AG04449 (cell line): ENCODE measurements around the gene ASB4.
"Not testable (repeated sequence)": the region's sequence is repeated elsewhere in the genome, so short reads cannot be mapped to it uniquely, and the experiment has no call there.

ENCODE experiments used
- CTCF ChIA-PET: fragments of 350-600 bp; formaldehyde crosslinking; extraction: SDS; loops from one replicate; lab custom pipeline; 2021; ENCODE audit warnings: antibody characterized with exemption; lab: Yijun Ruan, JAX
- POLR2A ChIA-PET: fragments of 400-600, 350-600 bp; formaldehyde crosslinking; extraction: SDS; loops from one replicate; lab custom pipeline; 2020; ENCODE audit warnings: antibody characterized with exemption, inconsistent platforms; lab: Yijun Ruan, JAX
- DNase-seq: peaks from one replicate; pipeline ENCODE4 v3.0.0-alpha.2; 2010; ENCODE audit warnings: low read depth, low spot score
- H3K4me3 ChIP-seq: 2 replicates; pipeline ENCODE4 v1.5.1; 2011; ENCODE audit warnings: low read depth, mild to moderate bottlenecking, control low read depth, low read length
- TF ChIP-seq, protein P1 (sequence below): IDR thresholded peaks from one replicate; pipeline ENCODE4 v1.5.1; 2011; ENCODE audit warnings: mild to moderate bottlenecking, moderate library complexity, low read length, control low read depth, inconsistent platforms; ENCODE audit not compliant: insufficient read depth; ENCODE audit errors: missing control alignments

Gene ASB4

DNA sequence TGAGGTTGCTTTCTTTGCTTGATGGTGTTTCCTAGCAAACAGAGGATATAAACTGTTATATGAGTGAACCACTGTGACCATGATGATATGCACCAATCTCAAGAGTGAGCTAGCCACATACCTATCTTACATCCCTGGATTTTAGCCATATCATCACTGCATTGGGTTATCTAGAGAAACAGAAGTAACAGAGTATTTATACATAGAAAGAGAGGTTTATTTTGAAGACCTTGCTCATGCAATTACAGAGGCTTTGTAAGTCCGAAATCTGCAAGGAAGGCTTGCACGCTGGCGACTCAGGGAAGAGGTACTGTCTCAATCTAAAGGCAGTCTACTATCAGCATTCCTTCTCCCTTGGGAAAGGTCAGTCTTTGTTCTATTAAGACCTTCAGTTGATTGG is 39.1 kb upstream of the ASB4 start:
- ChIA-PET CTCF (interaction anchor here (2.1 kb wide), 1 partner anchor 30 kb away, joined by 7 read pairs; no protein-coding TSS in a partner anchor), POLR2A (no interaction called here)
- no peak overlapping the region for H3K4me3 ChIP-seq
- TF ChIP-seq, protein P1, sequence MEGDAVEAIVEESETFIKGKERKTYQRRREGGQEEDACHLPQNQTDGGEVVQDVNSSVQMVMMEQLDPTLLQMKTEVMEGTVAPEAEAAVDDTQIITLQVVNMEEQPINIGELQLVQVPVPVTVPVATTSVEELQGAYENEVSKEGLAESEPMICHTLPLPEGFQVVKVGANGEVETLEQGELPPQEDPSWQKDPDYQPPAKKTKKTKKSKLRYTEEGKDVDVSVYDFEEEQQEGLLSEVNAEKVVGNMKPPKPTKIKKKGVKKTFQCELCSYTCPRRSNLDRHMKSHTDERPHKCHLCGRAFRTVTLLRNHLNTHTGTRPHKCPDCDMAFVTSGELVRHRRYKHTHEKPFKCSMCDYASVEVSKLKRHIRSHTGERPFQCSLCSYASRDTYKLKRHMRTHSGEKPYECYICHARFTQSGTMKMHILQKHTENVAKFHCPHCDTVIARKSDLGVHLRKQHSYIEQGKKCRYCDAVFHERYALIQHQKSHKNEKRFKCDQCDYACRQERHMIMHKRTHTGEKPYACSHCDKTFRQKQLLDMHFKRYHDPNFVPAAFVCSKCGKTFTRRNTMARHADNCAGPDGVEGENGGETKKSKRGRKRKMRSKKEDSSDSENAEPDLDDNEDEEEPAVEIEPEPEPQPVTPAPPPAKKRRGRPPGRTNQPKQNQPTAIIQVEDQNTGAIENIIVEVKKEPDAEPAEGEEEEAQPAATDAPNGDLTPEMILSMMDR = no peak
- DNase-seq = no peak

DNA sequence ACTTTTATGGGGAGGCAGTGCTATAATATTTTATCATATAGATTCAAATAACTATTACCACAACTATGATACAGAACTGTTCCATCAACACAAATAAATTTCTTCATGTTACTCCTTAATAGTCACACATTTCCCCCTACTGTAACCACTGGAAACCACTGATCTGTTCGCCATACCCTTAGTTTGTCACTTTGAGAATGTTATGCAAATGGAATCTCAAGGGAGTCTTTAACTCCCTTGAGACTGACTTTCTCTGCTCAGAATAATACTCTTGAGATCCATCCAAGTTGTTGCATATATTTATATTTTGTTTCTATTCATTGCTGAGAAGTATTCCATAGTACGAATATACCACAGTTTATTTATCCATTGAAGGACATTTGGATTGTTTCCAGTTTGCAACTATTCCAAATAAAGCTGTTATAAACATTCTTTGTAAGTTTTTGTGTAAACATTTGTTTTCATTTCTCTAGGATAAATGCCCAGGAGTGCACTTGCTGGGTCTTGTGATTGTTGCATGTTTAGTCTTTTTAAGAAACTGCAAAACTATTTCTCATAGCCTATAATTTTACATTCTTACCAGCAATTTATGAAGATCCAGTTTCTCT is 31.2 kb upstream of the ASB4 start:
- no peak overlapping the region for H3K4me3 ChIP-seq
- TF ChIP-seq, protein P1 = no peak
- ChIA-PET POLR2A (no interaction called here), CTCF (interaction anchor here (1.2 kb wide), 1 partner anchor 22 kb away, joined by 3 read pairs; no protein-coding TSS in a partner anchor)
- no peak for DNase-seq

DNA sequence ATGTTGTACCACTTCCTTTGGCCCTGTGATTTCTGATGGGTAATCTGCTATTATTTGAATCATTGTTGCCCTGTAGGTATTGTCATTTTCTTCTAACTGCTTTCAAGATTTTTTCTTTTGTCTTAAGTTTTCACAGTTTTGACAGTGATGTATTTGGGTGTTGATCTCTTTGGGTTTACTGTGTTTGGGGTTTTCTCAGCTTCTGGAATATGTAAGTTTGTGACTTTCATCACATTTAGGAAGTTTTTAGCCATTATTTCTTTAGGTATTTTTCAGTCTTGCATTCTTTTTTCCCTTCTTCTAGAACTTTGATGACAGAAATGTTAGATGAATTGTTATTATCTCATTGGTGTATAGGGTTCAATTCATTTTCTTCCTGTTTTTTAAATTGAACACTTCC is 27.8 kb upstream of the ASB4 start:
- CTCF ChIA-PET = no interaction called here
- DNase-seq = no peak
- TF ChIP-seq, protein P1 = no peak
- no peak overlapping the region for H3K4me3 ChIP-seq
- POLR2A ChIA-PET = no interaction called here

DNA sequence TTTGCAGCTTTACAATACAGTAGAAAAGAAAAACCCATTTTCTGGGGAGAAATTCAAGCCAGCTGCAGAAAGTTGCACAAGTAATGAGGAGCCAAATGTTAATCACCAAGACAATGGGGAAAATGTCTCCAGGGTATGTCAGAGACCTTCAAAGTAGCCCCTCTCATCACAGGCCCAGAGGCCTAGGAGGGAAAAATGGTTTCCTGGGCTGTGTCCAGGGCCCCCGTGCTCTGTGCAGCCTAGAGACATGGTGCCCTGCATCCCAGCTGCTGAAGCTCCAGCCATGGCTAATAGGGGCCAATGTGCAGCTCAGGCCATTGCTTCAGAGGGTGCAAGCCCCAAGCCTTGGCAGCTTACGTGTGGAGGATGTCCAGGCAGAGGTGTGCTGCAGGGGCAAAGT is 25.1 kb upstream of the ASB4 start:
- POLR2A ChIA-PET, DNase-seq, CTCF ChIA-PET, H3K4me3 ChIP-seq: not testable (repeated sequence)

DNA sequence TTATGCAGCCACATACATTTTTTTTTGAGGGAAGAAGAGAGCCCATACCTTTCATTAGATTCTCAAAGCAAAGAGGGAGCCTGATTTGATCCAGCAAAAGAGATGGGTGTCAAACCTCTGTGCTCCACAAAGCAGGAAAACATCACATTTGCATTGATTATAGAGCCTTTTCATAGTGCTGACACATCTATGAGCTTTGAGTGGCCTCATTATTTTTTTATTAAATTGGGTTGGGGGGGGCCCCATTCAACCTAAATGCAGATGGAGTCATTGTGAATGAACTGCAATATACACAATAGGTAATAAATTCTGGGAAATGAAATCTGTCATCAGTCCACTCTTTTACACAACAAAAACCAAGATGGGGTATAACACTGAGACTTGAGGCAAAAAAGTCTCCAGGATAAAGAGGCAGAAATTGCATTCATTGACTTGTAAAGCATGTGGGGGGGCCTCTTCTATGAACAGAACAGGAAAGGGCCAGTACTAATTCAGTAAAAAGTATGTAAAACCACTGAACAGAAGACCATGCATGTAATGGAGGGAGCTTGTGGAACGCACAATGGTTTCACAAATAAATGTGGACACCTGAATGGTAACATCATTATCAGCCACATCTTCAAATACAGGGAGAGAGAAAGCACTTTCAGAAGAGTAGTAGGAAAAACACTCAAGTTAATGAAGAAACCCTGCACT is 17.7 kb upstream of the ASB4 start:
- ChIA-PET CTCF (interaction anchor here (3.9 kb wide), 1 partner anchor 9 kb away, joined by 30 read pairs; no protein-coding TSS in a partner anchor), POLR2A (interaction anchor here (0.7 kb wide), 1 partner anchor 29 kb away, joined by 3 read pairs; no protein-coding TSS in a partner anchor)
- DNase-seq = no peak
- no peak overlapping the region for H3K4me3 ChIP-seq
- TF ChIP-seq, protein P1 = no peak

DNA sequence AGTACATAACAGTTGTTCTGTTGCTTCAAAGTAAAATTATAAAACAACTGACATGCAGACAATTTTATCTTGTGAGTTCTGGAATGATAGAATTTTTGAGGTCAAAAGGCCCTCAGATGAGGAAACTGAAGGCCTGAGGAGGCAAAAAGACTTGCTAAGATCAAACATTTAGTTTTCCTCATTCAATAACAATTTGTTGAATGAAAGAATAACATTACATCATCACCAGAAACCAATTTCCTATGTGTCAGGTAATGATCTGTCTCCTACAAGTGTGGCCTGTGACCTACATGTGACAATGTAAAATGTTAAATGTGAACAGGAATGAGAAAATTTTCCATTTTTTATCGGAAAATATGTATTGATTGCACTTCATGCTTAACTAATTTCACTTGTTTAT is 16.6 kb upstream of the ASB4 start:
- no peak for DNase-seq
- TF ChIP-seq, protein P1 = no peak
- CTCF ChIA-PET = interaction anchor here (1.6 to 1.8 kb wide), 3 partner anchors 10 to 42 kb away, joined by 3 to 8 read pairs (median 3); no protein-coding TSS in a partner anchor
- no peak overlapping the region for H3K4me3 ChIP-seq
- POLR2A ChIA-PET = no interaction called here
